IMR-90 (cell line): ENCODE measurements around the gene TMEM179. TPM values are rescaled to one million over a fixed set of nuclear protein-coding genes. Genes with fewer than 3 reads are reported as not detected.
A peak's percentile ranks its signal among the peaks of the same experiment; 100 is the strongest.

ENCODE experiments used
- ATAC-seq: fragments of 200-7000 bp; cut with Tn5 transposase; 2 replicates; pipeline ENCODE4 v1.9.1; 2020; ENCODE audit warnings: low read depth, mild to moderate bottlenecking, moderate library complexity
- Bru-seq: library from RNA; stranded (reverse); fragments of 400-500 nt; gene quantifications from one replicate; lab custom pipeline; 2021; lab: Mats Ljungman, UMichigan
- BruChase-seq, 2 experiments: library from RNA; stranded (reverse); fragments of 400-500 nt; gene quantifications; one replicate each; lab custom pipeline; 2021; lab: Mats Ljungman, UMichigan
- BruUV-seq: library from RNA; stranded (reverse); fragments of 400-500 nt; replicated peaks from 2 replicates; lab custom pipeline; 2021; lab: Mats Ljungman, UMichigan
- CTCF ChIA-PET: fragments of 300-600 bp; formaldehyde crosslinking; extraction: SDS; loops from one replicate; lab custom pipeline; 2021; ENCODE audit warnings: antibody characterized with exemption; lab: Yijun Ruan, JAX
- POLR2A ChIA-PET: fragments of 300-600 bp; sonication (Branson Sonifier 250); formaldehyde crosslinking; loops from one replicate; lab custom pipeline; 2022; ENCODE audit warnings: antibody characterized with exemption; ENCODE audit not compliant: unreplicated experiment; lab: Charles Lee
- DNase-seq: peaks from one replicate; pipeline ENCODE4 v3.0.0; 2013
- H2AFZ ChIP-seq: replicated peaks from 2 replicates; pipeline ENCODE3; 2013; ENCODE audit warnings: low read length, mild to moderate bottlenecking; ENCODE audit not compliant: poor library complexity
- H2AK5ac ChIP-seq: 2 replicates; pipeline ENCODE4 v1.6.1; 2013; ENCODE audit warnings: low read depth, low read length, inconsistent platforms
- H2AK9ac ChIP-seq: replicated peaks from 2 replicates; pipeline ENCODE3; 2013; ENCODE audit warnings: mild to moderate bottlenecking, low read depth, low read length, moderate library complexity; ENCODE audit not compliant: poor library complexity
- H2BK120ac ChIP-seq: 2 replicates; pipeline ENCODE4 v1.6.1; 2013; ENCODE audit warnings: low read depth, low read length, inconsistent platforms
- H2BK15ac ChIP-seq: 3 replicates; pipeline ENCODE4 v1.6.1; 2013; ENCODE audit warnings: low read depth, low read length, inconsistent platforms
- H2BK20ac ChIP-seq: 2 replicates; pipeline ENCODE4 v1.6.1; 2013; ENCODE audit warnings: low read depth, mild to moderate bottlenecking, inconsistent platforms, low read length, moderate library complexity
- H2BK5ac ChIP-seq: 2 replicates; pipeline ENCODE4 v1.6.1; 2013; ENCODE audit warnings: mild to moderate bottlenecking, low read depth, low read length, inconsistent platforms; ENCODE audit not compliant: poor library complexity, severe bottlenecking
- H3K14ac ChIP-seq: replicated peaks from 2 replicates; pipeline ENCODE4 v1.6.1; 2013; ENCODE audit warnings: low read depth, low read length, inconsistent platforms
- H3K18ac ChIP-seq: 2 replicates; pipeline ENCODE4 v1.6.1; 2013; ENCODE audit warnings: low read depth, low read length, control low read depth
- H3K23ac ChIP-seq: 2 replicates; pipeline ENCODE4 v1.6.1; 2013; ENCODE audit warnings: low read depth, low read length, inconsistent platforms
- H3K27ac ChIP-seq: 2 replicates; pipeline ENCODE4 v1.5.1; 2013; ENCODE audit warnings: mild to moderate bottlenecking, control low read depth, low read length; ENCODE audit not compliant: insufficient read depth
- H3K27me3 ChIP-seq: 2 replicates; pipeline ENCODE4 v1.6.1; 2013; ENCODE audit warnings: low read length; ENCODE audit not compliant: control insufficient read depth, insufficient read depth
- H3K36me3 ChIP-seq: 2 replicates; pipeline ENCODE4 v1.6.1; 2013; ENCODE audit warnings: low read length, mixed read lengths; ENCODE audit not compliant: control insufficient read depth, insufficient read depth
- H3K4ac ChIP-seq: 2 replicates; pipeline ENCODE4 v1.6.1; 2013; ENCODE audit warnings: low read depth, low read length, inconsistent platforms
- H3K4me1 ChIP-seq: 2 replicates; pipeline ENCODE4 v1.6.1; 2013; ENCODE audit warnings: low read length, mixed read lengths; ENCODE audit not compliant: control insufficient read depth, insufficient read depth
- H3K4me2 ChIP-seq: 2 replicates; pipeline ENCODE4 v1.6.1; 2013; ENCODE audit warnings: low read depth, mild to moderate bottlenecking, control low read depth, low read length, moderate library complexity
- H3K4me3 ChIP-seq: 2 replicates; pipeline ENCODE4 v1.5.1; 2013; ENCODE audit warnings: low read depth, mild to moderate bottlenecking, control low read depth, low read length, moderate library complexity; ENCODE audit not compliant: insufficient read depth
- H3K56ac ChIP-seq: 2 replicates; pipeline ENCODE4 v1.6.1; 2013; ENCODE audit warnings: low read length, inconsistent platforms; ENCODE audit not compliant: insufficient read depth; ENCODE audit errors: extremely low read depth
- H3K79me1 ChIP-seq, 2 experiments: 2 replicates each; pipeline ENCODE4 v1.6.1; 2013; ENCODE audit warnings: low read length in 2 of 2, inconsistent platforms in 1 of 2, low read depth in 1 of 2
- H3K9ac ChIP-seq: 2 replicates; pipeline ENCODE4 v1.6.1; 2013; ENCODE audit warnings: low read depth, low read length, control low read depth
- H3K9me1 ChIP-seq: 2 replicates; pipeline ENCODE4 v1.6.1; 2013; ENCODE audit warnings: low read length, inconsistent platforms; ENCODE audit not compliant: insufficient read depth
- H3K9me3 ChIP-seq: 2 replicates; pipeline ENCODE4 v1.6.1; 2013; ENCODE audit warnings: low read length; ENCODE audit not compliant: control insufficient read depth, insufficient read depth
- H4K20me1 ChIP-seq: 2 replicates; pipeline ENCODE4 v1.6.1; 2013; ENCODE audit warnings: low read length, inconsistent platforms; ENCODE audit not compliant: insufficient read depth
- H4K5ac ChIP-seq: 2 replicates; pipeline ENCODE4 v1.6.1; 2013; ENCODE audit warnings: mild to moderate bottlenecking, low read depth, low read length, control low read depth
- H4K8ac ChIP-seq, 2 experiments: 2 replicates each; pipeline ENCODE4 v1.6.1; 2013; ENCODE audit warnings: low read depth in 2 of 2, low read length in 2 of 2, control low read depth in 1 of 2, inconsistent platforms in 1 of 2
- H4K91ac ChIP-seq: 2 replicates; pipeline ENCODE4 v1.6.1; 2013; ENCODE audit warnings: low read depth, low read length, inconsistent platforms; ENCODE audit not compliant: insufficient read depth
- MAZ ChIP-seq: IDR thresholded peaks from 2 replicates; pipeline ENCODE4 v1.6.1; 2012; ENCODE audit warnings: low read depth, mild to moderate bottlenecking, low read length, improper control_type of control experiment, moderate library complexity, borderline replicate concordance
- WGBS, 2 experiments: methylation state at CpG; one replicate each; pipeline versions ENCODE4 v1.1.5 to v1.1.7; 2013; ENCODE audit warnings: missing lambda C conversion rate in 2 of 2; ENCODE audit not compliant: insufficient read length in 1 of 2; ENCODE audit errors: extremely low coverage in 2 of 2; 5-methylcytosine and 5-hydroxymethylcytosine counted together
- dilution Hi-C: fragments of 300-500 bp; cut with HindIII; formaldehyde crosslinking; loops from one replicate; pipeline ENCODE4 v1.14.3; 2018; ENCODE audit warnings: low sequenced_read_pairs; ENCODE audit not compliant: unreplicated experiment
- in situ Hi-C: fragments of 300-500 bp; cut with MboI; formaldehyde crosslinking; loops from 3 replicates; pipeline ENCODE4 v1.14.3; 2019; ENCODE audit warnings: low sequenced_read_pairs, inconsistent platforms, mixed read lengths
- intact Hi-C: fragments of 100-400 bp; cut with micrococcal nuclease; formaldehyde crosslinking; loops from 2 replicates; pipeline ENCODE4 v1.10.0; 2022
- long read RNA-seq: library from polyadenylated mRNA; unstranded; transcript quantifications from one replicate; pipeline ENCODE4 v2.0.0, GENCODE V29; 2021; ENCODE audit not compliant: unreplicated experiment
- polyA plus RNA-seq, 3 experiments: library from polyadenylated mRNA; depleted of rRNA; stranded (reverse); fragments of >200 nt; gene quantifications; 2 replicates each; pipeline ENCODE4 v1.2.3, GENCODE V29; 2012; ENCODE audit warnings: low replicate concordance in 1 of 3
- total RNA-seq: library from RNA; depleted of rRNA; stranded (reverse); fragments of >200 nt; gene quantifications from 2 replicates; pipeline ENCODE4 v1.2.3, GENCODE V29; 2012; rRNA removed
- TF ChIP-seq, protein P1 (sequence below): fragments of 150-350 bp; IDR thresholded peaks from 2 replicates; pipeline ENCODE4 v1.6.1; 2017; ENCODE audit warnings: mild to moderate bottlenecking, antibody characterized with exemption, low read length, low read depth

TMEM179 gene
- not detected in 2 replicates for total RNA-seq
- polyA plus RNA-seq (2012; rRNA removed) = not detected in 2 replicates
- 0.12 TPM in 1 of 2 replicates, not detected in the other for polyA plus RNA-seq (2012; cell fraction: cytosol; rRNA removed)
- polyA plus RNA-seq (2012; cell fraction: nucleus; rRNA removed; ENCODE audit: low replicate concordance) = 0.04 and 0.05 TPM in 2 replicates
- Bru-seq, nascent RNA = not detected
- BruChase-seq, experiment 1, labeled RNA remaining after a 6-hour chase = percentile 9 among the genes with signal in this experiment
- percentile 9 among the genes with signal in this experiment for BruChase-seq, experiment 2, labeled RNA remaining after a 2-hour chase
- long read RNA-seq = 0 reads

DNA sequence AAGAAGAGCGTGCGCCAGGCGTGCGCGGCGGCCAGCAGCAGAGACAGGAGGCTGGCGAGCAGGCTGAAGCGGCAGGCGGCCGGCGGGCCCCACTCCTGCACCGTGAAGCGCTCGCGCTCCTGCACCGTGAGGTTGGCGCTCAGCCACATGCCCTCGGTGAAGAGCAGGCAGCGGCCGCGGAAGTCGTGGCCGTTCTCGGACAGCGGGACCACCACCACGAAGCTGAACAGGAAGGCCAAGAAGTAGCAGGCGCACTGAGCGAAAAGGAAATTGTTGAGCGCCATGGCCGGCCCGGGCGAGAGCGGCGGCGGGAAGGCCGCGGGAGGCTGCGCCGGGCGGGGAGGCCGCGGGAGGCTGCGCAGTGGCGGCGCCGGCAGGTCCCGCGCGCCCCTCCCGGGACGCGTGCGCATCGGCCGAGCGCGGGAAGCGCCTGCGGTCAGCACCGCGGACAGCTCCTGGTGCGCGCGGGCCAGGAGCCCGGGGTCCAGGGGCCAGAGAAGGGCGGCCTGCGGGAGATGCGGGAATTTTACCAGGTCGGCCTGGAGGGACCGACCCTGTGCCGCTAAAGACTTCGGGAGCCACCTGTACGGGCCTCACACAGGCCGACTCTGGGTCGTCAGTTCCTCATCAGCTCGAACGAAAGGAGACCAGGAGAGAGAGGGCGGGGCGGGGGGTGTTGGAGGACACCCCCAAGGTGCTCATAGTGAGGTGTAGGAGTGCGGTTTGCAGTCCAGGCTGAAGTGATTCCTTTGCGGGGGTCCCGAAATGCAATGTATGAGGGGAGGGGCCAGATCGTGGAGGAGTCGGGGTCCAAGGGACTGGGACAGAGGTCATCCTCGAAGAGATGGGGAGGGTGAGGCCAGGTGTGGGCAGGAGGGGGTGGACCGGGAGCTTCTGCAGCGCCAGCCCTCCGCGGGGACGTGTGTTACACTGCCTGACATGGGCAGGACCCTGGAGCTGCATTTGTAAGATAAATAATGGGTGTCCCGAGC lies at the start of gene TMEM179:
TMEM179 (minus strand) TSS at position 315 of the 992 bp plus-strand sequence; CDS start at position 284, 31 bp downstream.
- ATAC-seq (peak; percentile 82), DNase-seq (peak; percentile 4)
- peak within 1 kb of the TSS; percentile 37; the same call in 1 of the 2 replicates for H3K4me2 ChIP-seq
- peak within 1 kb of the TSS; percentile 67 for H2AFZ ChIP-seq
- H3K23ac ChIP-seq = no peak within 1 kb of the TSS
- no peak within 1 kb of the TSS for H3K56ac ChIP-seq
- no TSS peak for BruUV-seq
- no peaks in the 10 kb centered on the region for H3K36me3 ChIP-seq
- H2AK9ac ChIP-seq = no peak within 1 kb of the TSS
- no peak within 1 kb of the TSS for H2BK15ac ChIP-seq
- H2BK20ac ChIP-seq = no peak within 1 kb of the TSS
- H3K9me3 ChIP-seq = no peaks in the 10 kb centered on the region
- POLR2A ChIA-PET = no interaction called here
- no peaks in the 10 kb centered on the region for H3K4me1 ChIP-seq
- no peak within 1 kb of the TSS for H4K91ac ChIP-seq
- H3K9me1 ChIP-seq = no peaks in the 10 kb centered on the region
- in situ Hi-C loops = no loop called here
- no peak within 1 kb of the TSS for H3K18ac ChIP-seq
- H3K14ac ChIP-seq = no peak within 1 kb of the TSS
- WGBS, 2 experiments = 6% methylated on average over 50 of the region's 91 CpGs; no CpG with 5 or more reads in 1 of the 2 experiments
- H2AK5ac ChIP-seq = no peak within 1 kb of the TSS
- intact Hi-C loops = no loop called here
- peaks cover 19% of the 10 kb centered on the region for H3K27me3 ChIP-seq
- TF ChIP-seq, protein P1, sequence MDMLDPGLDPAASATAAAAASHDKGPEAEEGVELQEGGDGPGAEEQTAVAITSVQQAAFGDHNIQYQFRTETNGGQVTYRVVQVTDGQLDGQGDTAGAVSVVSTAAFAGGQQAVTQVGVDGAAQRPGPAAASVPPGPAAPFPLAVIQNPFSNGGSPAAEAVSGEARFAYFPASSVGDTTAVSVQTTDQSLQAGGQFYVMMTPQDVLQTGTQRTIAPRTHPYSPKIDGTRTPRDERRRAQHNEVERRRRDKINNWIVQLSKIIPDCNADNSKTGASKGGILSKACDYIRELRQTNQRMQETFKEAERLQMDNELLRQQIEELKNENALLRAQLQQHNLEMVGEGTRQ = no peak
- TF ChIP-seq MAZ = 0 out of 2 replicates have a peak, but pooled peaks have one; percentile 16
- H3K9ac ChIP-seq = no peak within 1 kb of the TSS
- H4K5ac ChIP-seq = no peak within 1 kb of the TSS
- no peaks in the 10 kb centered on the region for H4K20me1 ChIP-seq
- H3K4me3 ChIP-seq = no peak within 1 kb of the TSS
- no peak within 1 kb of the TSS for H3K4ac ChIP-seq
- no peak within 1 kb of the TSS for H2BK5ac ChIP-seq
- H4K8ac ChIP-seq = no peak within 1 kb of the TSS
- CTCF ChIA-PET = no interaction called here
- no peaks in the 10 kb centered on the region for H3K79me1 ChIP-seq
- dilution Hi-C loops = no loop called here
- H3K27ac ChIP-seq = no peak within 1 kb of the TSS
- no peak within 1 kb of the TSS for H2BK120ac ChIP-seq
